Measurements from ENCODE around the gene IL17RD.

DNA sequence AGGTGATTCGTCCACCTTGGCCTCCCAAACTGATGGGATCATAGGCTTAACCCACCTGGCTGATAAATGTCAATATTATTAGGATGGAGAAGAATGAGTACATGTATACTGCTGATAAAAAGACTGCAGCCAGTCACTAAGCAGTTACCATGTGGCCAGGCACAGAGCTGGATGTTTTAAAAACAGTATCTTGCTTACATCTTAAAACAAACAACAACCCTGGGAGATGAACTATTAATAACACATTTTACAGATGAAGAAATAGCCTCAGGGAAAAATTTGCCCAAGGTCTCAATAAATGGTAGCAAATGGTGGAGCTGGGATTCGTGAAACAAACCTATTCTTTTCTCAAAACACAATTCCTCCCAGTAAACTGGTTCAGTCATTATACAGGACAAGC is 18.1 kb downstream of the IL17RD start:
- TF ChIP-seq SMC3 (IDR thresholded peaks at IDR 0.05; ENCODE audit: low read depth, low read length): no peak
- no peak; a peak in 1 of 4 replicates for TF ChIP-seq EP300 (IDR thresholded peaks at IDR 0.05; ENCODE audit: borderline replicate concordance in 1 of 2, low read depth in 1 of 2, low read length in 1 of 2)
- TF ChIP-seq YY1 (IDR thresholded peaks at IDR 0.05; ENCODE audit: low read depth): no peak
- TF ChIP-seq PBX3 (IDR thresholded peaks at IDR 0.05): no peak
- TF ChIP-seq REST (IDR thresholded peaks at IDR 0.05; ENCODE audit: low read depth, low read length): no peak
- TF ChIP-seq CTCF (IDR thresholded peaks at IDR 0.05): no peak
- TF ChIP-seq, protein P1, sequence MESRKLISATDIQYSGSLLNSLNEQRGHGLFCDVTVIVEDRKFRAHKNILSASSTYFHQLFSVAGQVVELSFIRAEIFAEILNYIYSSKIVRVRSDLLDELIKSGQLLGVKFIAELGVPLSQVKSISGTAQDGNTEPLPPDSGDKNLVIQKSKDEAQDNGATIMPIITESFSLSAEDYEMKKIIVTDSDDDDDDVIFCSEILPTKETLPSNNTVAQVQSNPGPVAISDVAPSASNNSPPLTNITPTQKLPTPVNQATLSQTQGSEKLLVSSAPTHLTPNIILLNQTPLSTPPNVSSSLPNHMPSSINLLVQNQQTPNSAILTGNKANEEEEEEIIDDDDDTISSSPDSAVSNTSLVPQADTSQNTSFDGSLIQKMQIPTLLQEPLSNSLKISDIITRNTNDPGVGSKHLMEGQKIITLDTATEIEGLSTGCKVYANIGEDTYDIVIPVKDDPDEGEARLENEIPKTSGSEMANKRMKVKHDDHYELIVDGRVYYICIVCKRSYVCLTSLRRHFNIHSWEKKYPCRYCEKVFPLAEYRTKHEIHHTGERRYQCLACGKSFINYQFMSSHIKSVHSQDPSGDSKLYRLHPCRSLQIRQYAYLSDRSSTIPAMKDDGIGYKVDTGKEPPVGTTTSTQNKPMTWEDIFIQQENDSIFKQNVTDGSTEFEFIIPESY (IDR thresholded peaks at IDR 0.05; ENCODE audit: borderline replicate concordance, low read depth): no peak
- no peak for TF ChIP-seq USF2 (IDR thresholded peaks at IDR 0.05; ENCODE audit: borderline replicate concordance, low read depth, low read length)
- TF ChIP-seq MAX (IDR thresholded peaks at IDR 0.05; ENCODE audit: low read depth): no peak
- TF ChIP-seq SIN3A (IDR thresholded peaks at IDR 0.05; ENCODE audit: borderline replicate concordance, low read depth, low read length): no peak
- TF ChIP-seq MXI1 (IDR thresholded peaks at IDR 0.05; ENCODE audit: low read depth, low read length): peak; percentile 13; the same call in 1 of the 2 replicates
- no peak for TF ChIP-seq TAF1 (IDR thresholded peaks at IDR 0.05; ENCODE audit: borderline replicate concordance, low read depth, low read length)

All from SK-N-SH (cell line).